GM03348 (cell line): ENCODE data around the gene IGFBP3.
"Not testable (repeated sequence)": the region's sequence is repeated elsewhere in the genome, so short reads cannot be mapped to it uniquely, and the experiment has no call there.

Experiments used
- DNase-seq: peaks from one replicate; pipeline ENCODE4 v3.0.0; 2012; ENCODE audit warnings: low spot score

Gene IGFBP3

GRCh38 chr7:45920502-45921380, at the start of gene IGFBP3:
Gene IGFBP3 (minus strand): TSS chr7:45921272. CDS start chr7:45921140, 132 bp downstream.
- DNase-seq, result peak; percentile 87

- no peak for DNase-seq
Observed at GRCh38 chr7:45970454-45970853, 49.4 kb upstream of the IGFBP3 start.

- no peak for DNase-seq
Observed at GRCh38 chr7:45969940-45970339, 48.9 kb upstream of the IGFBP3 start.

GRCh38 chr7:45968856-45969541, 47.9 kb upstream of the IGFBP3 start:
- DNase-seq, result no peak

DNA sequence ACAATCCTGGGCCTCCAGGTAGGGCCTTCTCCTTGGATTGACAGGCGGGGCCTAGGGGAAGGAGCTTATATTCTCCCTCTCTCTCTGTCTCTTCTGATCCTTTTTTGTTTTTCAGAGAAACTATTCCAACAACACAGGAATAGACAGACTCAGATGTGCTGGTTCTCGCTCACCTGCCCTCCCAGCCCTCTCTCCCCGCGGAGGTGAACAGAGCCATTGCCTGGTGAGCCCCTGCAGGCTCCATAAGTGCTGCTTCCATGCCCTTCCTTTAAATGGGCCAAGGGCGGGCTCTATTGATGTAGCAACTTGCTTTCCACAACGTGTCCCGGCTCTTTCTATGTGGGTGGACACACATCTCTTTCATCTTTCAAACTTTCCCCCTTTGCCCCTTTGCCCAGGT, 47.2 kb upstream of the IGFBP3 start:
- no peak for DNase-seq

- DNase-seq, result no peak
Observed at GRCh38 chr7:45967591-45968157, 46.6 kb upstream of the IGFBP3 start.

- DNase-seq, result no peak
Observed at GRCh38 chr7:45962861-45963260, 41.8 kb upstream of the IGFBP3 start.

GRCh38 chr7:45957721-45958120, 36.6 kb upstream of the IGFBP3 start:
- no peak for DNase-seq

DNA sequence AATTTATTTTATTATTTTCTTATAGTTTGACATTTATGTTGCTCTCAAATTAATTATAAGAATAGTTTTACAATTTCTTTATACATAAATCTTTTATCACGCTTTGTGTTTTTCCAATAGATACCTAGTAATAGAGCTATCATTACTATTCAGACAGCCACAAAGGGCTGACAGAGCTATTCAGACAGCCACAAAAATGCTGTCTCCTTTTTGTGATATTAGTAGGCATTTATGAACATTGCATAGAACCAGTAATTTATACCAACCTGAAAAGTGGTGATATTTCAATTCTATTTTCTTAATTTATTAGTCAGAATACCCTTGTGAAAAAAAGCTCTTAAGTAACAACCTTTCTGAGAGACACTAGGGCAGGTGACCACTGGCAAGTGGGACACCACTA, 34.2 kb upstream of the IGFBP3 start:
- peak; percentile 33 for DNase-seq

GRCh38 chr7:45953055-45953454, 32.0 kb upstream of the IGFBP3 start:
- DNase-seq, result not testable (repeated sequence)

DNA sequence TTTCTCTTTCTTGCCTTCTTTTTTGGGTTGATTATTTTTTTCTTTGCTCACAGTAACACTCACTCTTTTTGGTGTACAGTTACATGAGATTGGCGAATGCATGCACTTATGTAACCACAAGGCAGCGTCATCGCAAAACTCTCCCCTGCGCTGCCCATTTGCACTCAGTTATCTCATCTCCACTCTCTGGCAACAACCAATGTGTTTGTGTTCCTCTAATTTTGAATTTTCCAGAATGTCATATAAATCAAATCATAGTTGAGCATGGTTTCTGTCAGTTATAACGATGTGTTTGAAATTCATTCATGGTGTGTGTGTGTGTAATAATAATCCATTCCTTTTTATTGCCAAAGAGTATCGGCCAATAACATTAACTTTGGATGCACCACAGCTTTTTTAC, 23.0 kb upstream of the IGFBP3 start:
- DNase-seq, result no peak

DNA sequence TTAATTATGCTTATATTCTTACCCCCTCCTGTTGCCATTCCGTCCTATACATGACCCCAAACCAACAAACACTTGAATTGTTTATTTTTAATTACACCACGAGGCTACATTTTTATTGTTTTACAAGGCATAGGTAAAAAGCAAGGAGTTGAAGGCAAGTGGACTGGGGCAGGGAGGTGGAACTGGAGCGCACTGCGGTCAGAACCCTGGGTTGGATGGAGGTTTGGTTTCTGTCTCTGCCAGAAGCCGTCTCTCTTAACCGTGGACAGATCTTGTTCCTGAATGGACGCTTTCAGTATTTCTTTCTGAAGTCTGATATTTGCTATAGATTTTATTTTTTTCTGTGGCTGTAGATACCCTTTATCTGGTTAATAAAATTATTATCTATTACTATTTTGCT, 19.9 kb upstream of the IGFBP3 start:
- no peak for DNase-seq

DNA sequence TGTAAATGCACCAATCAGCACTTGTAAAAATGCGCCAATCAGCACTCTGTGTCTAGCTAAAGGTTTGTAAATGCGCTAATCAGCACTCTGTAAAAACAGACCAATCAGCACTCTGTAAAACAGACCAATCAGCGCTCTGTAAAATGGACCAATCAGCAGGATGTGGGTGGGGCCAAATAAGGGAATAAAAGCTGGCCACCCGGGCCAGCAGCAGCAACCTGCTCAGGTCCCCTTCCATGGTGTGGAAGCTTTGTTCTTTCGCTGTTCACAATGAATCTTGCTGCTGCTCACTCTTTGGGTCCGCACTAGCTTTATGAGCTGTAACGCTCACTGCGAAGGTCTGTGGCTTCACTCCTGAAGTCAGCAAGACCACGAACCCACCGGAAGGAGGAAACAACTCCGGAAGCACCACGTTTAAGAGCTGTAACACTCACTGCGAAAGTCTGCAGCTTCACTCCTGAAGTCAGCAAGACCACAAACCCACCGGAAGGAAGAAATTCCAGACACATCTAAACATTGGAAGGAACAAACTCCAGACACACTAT, 19.2 kb upstream of the IGFBP3 start:
- DNase-seq, result not testable (repeated sequence)

GRCh38 chr7:45939574-45939973, 18.5 kb upstream of the IGFBP3 start:
- DNase-seq, result no peak

DNA sequence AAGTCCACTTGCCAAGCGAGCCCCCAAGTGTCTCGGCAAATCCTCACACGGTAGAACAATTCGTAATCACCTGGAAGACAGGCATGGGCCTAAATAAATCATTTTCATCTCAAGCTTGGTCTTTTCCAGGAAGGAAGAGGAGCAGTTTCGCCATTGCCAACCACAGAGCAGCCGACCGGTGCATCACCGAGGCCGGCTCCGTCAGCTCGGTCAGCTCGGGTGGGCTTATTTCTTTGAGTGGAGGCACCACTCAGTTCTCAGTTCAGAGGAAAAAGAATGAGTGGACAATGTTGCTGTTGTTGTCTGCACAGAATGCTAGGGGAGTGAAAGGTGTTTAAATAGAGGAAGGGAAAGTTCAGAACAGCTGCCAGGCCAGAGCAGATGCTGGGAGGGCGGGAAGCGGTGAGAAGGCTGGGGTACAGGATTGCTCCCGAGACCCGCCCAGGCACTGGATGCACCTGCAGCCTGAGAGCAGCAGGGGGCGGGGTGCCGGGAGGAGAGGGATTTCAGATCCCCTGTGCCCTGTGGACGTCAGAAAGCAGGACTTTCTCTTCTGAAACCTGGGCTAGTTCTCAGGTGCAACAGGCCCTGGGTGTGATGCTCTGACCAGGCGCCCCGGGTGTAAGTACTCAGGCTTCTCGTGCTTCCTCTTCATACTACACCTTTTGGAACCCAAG, 17.7 kb upstream of the IGFBP3 start:
- DNase-seq, result no peak

DNA sequence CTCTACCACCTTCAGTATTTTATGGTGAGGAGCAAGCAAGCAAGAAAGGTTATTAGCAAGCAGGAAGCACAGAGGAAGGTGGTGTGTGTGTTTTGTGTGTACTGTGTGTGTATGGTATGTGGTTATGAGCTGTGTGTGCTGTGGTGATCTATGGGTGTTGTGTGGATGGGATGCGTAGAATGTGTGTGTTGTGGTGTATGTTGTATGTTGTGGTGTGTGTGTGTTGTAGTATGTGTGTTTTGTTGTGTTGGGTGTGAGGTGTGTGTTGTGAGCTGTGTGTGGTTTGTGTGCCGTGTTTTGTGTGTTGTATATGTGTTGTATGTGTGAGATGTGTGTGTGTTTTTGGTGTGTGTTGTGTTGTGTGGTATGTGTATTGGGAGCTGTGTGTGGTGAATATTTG, 16.8 kb upstream of the IGFBP3 start:
- DNase-seq, result no peak

- no peak for DNase-seq
Observed at GRCh38 chr7:45937301-45937700, 16.2 kb upstream of the IGFBP3 start.

DNA sequence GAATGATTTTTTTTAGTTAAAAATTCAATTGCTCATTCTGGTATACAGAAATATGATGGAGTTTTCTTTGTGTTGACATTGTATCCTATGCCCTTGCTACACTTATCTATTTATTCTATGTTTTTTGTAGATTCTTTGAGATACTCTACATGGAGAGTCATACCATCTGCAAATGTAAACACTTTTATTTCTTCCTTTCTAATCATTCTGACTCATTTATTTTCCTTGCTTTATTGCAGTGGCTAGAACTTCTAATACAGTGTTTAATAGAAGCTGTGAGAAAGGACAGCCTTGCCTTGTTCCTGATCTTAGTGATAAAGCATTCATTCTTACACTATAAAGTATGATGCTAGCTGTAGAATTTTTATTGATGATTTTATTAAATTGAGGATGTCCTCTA, 9.9 kb upstream of the IGFBP3 start:
- DNase-seq, result no peak

DNA sequence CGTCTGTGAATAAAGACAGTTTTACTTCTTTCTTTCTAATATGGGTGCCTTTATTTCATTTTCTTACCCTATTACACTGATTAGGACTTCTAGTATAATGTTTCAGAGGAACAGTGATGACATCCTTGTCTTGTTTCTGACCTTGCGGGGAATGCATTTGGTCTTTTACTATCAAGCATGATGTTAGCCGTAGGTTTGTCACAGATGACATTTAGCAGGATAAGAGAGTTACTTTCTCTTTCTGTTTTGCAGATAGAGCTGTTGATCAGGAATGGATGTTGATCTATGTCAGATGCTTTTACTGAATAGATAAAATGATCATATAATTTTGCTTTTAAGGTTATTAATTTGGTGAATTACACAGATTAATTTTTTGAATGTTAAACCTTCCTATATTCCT, 6.6 kb upstream of the IGFBP3 start:
- no peak for DNase-seq

- peak; percentile 85 for DNase-seq
Observed at GRCh38 chr7:45924283-45924682, 3.2 kb upstream of the IGFBP3 start.

- DNase-seq, result no peak
Observed at GRCh38 chr7:45923818-45924217, 2.7 kb upstream of the IGFBP3 start.

DNA sequence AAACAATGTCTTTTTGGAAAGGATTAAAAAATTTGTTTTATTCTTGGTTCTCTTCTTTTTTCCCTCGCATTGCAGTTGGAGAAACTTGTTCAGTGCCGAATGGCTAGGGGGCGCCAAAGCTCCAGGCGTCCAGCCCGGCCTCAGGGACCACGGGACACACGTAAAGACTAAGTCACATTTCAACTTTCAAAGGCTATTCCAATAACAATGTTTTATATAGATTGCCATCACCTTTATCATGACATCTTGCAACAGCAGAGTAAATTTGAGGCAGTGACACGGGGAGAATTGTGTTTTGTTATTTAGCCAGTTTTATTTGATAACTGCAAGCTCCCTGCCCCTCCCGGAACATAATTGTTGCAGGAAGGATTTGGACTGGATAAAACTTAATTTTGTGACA, 2.2 kb upstream of the IGFBP3 start:
- peak; percentile 78 for DNase-seq
